HK-2 (cell line): Measurements from ENCODE around the gene RASSF7.
A peak's percentile ranks its signal among the peaks of the same experiment; 100 is the strongest.

ENCODE experiments used
- DNase-seq: peaks from one replicate; pipeline ENCODE4 v3.0.0-alpha.2; 2018; ENCODE audit not compliant: unreplicated experiment

The RASSF7 gene

DNA sequence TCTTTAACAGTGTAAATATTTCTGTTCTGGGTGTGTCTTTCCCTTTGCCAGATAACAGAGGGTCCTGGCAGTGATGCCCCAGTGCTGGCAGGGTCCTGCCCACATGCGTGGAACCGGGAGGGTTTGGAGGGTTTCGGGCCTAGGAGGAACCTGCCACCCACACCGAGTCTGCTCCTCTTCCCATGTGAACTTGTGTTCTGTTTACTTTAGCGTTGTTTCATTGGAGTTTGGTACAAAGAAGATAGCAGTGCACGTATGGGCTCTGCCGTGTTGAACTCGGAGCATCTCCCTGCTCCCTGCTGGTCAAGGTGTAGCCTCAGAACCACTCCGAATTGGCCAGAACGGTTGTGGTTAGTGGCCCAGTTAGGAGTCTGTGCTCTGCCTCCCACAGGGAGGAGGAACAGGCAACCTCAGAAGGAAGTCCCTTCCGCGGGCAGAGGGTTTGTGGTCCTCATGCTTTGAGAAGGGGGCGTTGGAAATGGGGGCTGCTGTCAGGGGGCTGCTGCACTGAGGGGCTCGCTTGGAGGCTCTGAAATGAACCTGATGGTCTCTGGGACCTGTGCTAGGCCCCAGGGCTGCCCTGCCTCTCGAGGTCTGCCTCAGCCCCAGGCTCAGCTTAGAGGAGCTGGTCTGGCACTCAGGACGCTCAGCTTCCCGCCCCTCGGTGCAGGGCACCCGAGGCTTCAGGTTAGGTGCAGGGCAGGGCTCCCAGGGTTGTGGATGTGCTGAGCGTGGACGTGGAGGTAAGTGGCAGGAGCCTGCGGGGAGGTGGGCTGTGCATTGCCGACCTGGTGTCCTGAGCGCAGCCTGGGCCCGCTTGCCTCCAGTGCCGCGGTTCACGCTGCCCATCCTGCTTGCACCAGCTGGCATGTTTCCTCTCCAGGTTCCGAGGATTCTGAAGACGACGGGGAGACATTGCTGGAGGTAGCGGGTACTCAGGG lies 25.9 kb downstream of the RASSF7 start:
- no peak for DNase-seq

DNA sequence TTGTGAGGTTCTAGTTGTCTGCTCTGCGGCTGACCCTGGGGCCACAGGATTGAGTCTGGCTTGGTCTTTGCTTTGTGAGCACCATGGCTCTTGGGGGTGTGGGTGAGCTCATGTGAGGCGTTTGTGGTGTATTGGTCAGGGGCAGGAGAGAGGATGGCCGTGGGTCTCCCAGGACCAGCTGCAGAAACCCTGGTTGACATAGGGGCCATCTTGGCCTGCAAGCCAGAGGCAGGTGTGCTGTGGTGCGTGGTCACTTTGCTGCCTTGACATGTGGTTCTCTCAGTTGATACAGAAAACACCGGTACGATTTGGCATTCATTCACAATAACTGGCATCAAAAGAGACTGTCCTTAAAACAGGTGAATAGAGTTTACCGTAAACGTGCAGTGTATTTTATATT lies 26.8 kb downstream of the RASSF7 start:
- no peak for DNase-seq

DNA sequence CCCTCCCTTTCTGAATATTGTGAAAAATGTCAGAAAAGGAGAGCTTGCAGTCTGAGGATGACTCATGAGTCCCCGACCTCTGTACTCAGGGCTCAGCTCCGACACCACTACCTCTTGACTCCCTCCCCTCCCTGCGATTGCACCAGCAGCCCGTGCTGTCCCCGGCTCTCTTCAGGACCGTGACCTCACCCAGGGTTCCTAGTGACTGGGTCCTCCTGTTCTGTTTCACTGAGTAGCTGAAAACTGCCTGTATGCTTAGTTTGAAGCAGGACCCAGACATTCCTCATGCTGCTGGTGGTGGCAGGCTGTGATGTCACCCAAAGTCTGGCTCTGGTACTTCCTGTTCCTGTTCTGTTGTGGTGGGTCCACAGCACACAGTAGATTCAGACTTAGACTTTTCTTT lies 27.2 kb downstream of the RASSF7 start:
- peak; percentile 82 for DNase-seq

DNA sequence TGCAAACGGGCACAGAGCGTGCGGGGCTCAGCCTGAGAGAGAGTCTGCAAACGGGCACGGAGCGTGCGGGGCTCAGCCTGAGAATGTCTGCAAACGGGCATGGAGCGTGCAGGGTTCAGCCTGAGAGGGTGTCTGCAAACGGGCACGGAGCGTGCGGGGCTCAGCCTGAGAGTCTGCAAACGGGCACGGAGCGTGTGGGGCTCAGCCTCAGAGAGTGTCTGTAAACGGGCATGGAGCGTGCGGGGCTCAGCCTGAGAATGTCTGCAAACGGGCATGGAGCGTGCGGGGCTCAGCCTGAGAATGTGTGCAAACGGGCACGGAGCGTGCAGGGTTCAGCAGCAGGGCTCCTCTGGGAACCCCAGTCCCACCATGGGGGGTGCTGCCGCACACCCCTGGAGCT lies 29.0 kb downstream of the RASSF7 start:
- no peak for DNase-seq

DNA sequence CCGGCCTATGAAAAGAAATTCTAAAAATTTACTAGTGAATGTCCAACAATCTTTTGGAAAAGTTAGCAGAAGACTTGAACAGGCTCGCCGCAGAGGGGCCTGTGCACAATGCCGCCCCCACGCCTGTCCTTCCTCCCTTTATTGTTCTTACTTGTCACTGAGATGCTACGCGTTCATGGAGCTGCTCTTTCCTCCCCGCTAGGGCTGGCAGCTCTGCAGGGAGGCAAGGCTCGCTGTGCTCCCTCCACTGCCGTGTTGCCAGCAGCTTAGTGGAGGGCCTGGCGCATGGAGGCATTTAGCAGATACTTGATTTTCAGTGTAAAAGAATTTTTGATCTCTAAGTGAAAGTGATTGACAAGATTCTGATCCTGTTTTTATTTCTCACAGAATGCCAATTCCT lies 30.2 kb downstream of the RASSF7 start:
- DNase-seq, result no peak

DNA sequence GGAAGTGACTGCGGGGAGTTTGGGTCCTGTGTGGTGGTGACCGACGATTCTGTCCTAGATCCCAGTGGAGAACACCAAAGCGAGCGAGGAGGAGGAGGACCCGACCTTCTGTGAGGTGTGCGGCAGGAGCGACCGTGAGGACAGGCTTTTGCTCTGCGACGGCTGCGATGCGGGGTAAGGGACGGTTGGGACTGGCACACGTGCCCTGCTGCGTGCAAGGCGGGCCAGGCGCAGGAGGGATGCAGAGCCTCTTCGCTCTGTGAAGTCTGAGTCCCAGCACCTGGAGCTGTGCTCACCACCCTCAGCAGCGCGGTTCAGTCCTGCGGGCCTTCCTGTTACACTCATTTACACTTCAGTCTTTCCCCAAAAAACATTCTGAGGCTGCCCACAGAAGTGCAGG lies 31.7 kb downstream of the RASSF7 start:
- no peak for DNase-seq

DNA sequence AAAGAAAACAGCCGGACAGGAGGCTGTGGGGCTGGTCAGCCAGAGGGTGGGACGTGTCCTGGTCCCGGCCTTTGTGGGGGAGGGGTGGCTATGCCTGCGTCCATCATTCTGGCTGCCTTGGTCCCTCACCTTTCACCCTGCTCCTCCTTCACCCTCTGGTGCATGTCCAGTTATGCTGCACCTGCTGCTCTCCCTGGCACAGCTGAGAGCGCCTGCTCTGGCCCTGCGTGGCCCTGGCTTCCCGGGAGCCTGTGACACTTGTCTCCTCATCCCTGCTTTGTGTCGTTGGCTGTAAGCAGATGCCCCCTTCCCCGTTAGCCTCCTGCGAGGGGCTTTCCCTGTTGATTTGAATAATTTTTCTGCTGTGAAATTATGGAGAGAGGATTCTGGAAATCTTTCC lies 32.1 kb downstream of the RASSF7 start:
- no peak for DNase-seq

DNA sequence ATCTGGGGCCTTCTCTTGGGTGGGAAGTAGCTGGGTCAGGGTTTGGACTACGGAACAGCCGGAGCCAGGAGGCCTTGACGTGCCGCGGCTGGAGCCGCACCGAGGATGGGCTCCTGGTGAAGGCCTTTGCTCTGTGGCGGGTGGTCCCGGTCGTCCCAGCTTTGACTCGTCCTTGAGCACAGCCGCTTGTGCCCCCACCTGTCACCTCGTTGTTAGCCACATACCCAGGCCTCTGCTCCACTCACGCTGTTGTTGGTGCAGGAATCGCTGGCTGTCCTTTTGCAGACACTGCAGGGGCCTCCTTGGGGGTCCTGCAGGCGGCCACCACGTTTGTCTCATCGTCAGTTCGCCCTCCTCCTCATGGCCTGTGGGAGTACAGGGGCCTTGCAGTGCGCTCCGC lies 32.6 kb downstream of the RASSF7 start:
- no peak for DNase-seq

DNA sequence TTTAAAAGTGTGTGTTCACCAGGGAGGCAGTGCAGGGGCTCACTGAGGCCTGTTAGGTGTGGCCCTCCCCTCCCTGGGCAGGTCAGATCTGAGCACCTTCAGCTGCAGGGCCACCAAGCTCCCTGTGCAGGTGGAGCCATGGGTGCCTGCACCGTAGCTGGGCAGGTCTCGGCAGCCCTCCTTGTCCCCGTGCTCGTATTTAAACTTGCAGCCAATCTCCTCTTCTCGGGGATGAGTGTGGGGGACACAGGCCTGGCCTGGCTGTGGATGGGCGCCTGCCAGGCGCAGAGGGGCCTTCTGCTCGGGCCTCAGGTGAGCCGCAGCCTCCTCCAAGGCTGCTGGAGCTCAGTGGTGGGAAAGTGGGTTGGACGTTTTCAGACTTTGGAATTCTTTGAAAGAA lies 34.6 kb downstream of the RASSF7 start:
- DNase-seq, result no peak

DNA sequence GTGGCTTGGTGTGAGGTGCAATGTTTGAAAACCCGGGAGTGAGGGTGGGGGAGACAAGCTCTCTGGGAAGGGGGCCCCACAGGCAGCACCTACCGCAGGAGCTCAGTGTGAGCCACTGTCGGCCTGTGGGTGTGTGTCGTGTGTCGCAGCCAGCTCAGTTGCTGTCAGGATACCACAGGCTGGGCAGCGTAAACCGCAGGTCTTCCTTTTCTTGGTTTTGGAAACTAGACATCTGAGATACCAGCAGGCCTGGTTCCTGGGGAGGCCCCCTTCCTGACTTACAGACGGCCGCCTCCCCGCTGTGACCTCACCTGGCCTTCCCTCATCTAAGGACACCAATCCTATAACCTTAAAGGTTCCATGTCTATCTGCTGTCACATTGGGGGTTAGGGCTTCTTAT lies 35.6 kb downstream of the RASSF7 start:
- DNase-seq, result no peak

DNA sequence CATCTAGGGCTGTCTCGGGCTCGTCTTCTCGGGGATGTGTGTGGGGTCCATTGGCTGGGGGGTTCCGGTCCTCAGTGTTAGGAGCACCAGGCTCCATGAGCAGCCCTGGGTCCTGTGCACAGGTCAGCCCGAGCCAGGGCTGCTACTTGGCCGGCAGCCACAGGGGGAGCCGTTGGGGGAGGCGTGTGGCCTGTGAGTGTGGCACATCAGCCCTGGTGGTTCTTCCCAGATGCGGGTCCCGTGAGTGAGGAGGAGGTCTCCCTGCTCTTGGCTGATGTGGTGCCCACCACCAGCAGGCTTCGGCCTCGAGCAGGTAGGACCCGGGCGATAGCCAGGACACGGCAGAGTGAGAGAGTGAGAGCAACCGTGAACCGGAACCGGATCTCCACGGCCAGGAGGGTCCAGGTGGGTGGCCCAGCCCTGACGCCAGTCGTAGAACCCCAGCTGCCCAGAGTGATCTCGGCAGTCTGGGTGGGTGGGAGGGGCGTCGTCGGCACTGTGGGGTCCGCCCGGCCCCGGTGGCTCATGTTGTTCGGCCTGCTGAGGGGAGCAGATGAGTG lies 36.5 kb downstream of the RASSF7 start:
- DNase-seq, result no peak

DNA sequence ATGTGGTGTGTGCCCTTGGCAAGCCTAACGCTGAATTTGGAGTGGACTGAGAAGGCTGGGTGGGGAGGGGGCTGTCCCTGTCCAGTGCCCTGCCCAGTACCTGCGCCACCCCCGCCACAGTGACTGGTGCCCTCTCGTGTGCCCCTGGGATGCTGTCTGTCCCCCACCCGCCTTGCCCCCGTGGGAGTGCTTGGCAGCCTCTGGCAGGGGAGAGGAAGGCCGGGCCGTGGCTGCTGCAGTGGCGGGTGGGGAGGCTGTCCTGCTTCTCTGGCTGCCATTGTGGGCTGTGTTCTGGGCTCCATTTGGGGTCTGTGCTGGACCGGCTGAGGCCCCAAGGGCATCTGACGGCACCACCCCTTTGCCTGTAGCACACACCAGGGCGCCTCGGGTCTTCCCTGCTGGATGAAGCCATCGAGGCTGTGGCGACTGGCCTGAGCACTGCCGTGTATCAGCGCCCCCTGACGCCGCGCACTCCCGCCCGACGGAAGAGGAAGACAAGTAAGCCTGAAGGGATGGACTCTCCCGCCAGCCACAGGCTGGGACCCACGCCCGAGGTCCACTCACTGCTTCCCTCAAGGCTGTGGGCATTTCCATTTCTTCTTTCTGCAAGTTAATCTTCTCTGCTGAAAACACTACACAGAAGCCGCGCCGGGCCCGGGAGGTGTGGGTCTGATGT lies 37.4 kb downstream of the RASSF7 start:
- DNase-seq, result no peak

DNA sequence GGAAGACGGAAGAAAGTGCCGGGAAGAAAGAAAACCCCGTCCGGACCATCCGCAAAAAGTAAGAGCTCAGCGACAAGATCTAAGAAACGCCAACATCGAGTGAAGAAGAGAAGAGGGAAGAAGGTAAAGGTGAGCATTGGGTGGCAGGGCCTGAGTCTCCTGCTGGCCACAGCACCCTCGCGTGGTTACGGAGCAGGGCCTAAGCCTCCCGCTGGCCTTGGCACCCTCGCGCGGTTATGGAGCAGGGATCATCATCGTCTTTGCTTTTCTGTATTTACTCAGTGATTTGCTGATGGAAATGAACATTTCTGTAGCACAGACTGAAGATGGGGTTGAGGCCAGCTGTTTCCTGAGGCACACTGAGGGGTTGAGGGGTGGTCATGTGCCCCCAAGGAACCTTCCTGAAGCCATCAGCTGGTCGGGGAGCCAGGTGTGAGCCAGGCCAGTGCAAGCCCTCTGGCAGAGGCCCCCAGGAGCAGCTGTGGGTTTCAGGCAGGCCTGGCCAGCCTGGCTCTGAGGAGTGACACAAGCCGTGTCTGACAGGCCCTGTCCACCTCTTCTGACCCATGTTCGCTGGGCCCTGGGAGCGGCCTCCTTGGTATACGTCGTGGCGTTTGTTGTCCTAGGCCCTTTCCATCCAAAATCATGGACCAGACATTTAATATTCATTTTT lies 40.9 kb downstream of the RASSF7 start:
- no peak for DNase-seq

DNA sequence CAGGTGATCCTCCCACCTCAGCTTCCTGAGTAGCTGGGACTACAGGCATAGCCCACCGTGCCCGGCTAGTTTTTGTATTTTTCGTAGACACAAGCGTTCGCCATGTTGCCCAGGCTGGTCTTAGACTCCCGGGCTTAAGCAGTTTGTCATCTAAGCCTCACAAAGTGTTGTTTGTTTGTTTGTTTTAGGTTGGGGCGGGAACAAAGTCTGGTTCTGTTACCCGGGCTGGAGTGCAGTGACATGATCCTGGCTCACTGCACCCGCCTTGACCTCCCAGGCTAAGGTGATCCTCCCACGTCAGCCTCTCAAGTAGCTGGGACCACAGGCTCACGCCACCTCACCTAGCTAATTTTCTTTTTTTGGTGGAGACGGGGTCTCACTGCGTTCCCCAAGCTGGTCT lies 42.4 kb downstream of the RASSF7 start:
- DNase-seq, result no peak

DNA sequence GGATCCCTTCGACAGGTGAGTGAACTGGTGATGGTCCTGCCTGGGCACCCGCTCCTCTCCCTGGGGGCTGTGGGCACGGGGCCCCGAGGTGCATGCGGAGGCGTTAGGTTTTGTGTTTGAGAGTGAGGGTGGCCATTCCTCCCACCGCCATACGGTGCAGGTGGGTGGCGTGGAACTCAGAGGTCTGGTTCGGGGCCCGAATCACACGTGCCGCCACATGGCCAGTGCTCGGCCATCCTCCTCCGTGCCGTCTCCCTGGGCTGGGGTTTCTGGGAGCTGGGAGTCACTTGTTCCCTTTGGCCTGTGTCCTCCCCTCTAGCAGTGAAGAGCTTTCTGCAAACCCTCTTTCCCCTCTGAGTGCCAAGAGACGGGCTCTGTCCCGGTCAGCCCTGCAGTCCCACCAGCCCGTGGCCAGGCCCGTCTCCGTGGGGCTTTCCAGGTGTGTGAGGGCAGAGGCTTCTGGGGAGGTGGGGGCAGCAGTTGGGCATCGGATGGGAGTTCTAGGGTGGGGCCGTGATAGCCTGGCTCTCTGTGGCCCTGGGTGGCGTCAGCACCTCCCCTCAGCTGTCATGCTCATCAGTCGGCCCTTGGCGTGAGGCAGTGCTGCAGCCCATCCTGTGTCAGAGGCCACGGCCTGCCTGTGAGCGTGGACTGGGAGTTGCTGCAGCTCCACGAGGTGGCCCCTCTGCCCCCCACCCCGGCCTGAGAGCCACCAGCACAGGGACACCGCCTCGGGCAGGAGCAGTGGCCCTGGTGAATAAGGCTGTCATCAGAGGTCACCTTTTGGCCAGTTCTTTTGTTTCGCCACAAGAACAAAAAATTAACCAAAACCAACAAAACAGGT lies 44.7 kb downstream of the RASSF7 start:
- no peak for DNase-seq

DNA sequence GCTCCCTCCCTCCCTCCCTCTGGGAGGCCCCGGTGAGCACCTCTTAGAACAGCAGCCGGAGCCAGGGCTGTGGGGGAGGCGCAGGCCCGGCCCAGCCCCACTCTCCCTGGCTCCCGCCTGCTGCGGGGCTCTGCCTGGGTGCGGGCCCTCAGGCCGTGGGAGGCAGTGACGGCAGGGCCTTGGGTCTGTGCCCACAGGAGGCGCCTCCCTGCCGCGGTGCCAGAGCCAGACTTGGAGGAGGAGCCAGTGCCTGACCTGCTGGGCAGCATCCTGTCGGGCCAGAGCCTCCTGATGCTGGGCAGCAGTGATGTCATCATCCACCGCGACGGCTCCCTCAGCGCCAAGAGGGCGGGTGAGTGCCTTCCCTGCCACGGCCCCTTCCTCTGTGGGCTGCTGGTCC lies 45.5 kb downstream of the RASSF7 start:
- no peak for DNase-seq

DNA sequence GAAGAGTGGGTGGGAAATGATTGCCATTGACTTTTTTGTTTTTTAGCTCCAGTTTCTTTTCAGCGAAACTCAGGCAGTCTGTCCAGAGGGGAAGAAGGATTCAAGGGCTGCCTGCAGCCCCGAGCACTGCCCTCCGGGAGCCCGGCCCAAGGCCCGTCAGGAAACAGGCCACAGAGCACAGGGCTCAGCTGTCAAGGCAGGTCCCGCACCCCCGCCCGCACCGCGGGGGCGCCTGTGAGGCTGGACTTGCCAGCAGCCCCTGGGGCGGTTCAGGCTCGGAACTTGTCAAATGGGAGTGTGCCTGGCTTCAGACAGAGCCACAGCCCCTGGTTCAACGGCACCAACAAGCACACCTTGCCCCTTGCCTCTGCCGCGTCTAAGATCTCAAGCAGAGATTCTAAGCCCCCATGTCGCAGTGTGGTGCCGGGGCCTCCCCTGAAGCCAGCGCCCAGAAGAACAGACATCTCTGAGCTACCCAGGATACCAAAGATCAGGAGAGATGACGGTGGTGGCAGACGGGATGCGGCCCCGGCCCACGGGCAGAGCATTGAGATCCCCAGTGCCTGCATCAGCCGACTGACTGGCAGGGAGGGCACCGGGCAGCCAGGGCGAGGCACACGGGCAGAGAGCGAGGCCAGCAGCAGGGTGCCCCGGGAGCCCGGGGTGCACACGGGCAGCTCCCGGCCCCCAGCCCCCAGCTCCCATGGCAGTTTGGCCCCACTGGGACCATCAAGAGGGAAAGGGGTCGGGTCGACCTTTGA lies 46.4 kb downstream of the RASSF7 start:
- DNase-seq, result no peak

DNA sequence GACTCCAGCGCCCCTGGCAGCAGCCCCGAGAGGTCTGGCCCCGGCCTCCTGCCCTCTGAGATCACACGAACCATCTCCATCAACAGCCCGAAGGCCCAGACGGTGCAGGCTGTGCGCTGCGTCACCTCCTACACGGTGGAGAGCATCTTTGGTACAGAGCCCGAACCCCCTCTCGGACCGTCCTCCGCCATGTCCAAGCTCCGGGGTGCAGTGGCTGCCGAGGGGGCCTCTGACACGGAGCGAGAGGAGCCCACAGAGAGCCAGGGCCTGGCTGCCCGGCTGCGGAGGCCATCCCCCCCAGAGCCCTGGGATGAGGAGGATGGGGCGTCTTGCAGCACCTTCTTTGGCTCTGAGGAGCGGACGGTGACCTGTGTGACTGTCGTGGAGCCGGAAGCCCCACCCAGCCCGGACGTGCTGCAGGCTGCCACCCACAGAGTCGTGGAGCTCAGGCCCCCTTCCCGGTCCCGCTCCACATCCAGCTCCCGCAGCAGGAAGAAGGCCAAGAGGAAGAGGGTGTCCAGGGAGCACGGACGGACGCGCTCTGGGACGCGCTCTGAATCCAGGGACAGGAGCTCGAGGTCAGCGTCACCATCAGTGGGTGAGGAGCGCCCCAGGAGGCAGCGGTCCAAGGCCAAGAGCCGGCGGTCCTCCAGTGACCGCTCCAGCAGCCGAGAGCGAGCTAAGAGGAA lies 47.3 kb downstream of the RASSF7 start:
- DNase-seq, result no peak

DNA sequence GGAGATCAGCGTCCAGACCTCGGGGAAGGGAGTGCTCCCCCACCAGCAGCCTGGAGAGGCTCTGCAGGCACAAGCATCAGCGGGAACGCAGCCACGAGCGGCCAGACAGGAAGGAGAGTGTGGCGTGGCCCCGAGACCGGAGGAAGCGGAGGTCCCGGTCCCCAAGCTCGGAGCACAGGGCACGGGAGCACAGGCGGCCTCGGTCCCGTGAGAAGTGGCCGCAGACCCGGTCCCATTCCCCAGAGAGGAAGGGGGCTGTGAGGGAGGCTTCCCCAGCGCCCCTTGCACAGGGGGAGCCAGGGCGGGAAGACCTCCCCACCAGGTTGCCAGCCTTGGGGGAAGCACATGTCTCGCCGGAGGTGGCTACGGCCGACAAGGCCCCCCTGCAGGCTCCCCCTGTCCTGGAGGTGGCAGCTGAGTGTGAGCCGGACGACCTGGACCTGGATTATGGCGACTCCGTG lies 48.1 kb downstream of the RASSF7 start:
- no peak for DNase-seq

DNA sequence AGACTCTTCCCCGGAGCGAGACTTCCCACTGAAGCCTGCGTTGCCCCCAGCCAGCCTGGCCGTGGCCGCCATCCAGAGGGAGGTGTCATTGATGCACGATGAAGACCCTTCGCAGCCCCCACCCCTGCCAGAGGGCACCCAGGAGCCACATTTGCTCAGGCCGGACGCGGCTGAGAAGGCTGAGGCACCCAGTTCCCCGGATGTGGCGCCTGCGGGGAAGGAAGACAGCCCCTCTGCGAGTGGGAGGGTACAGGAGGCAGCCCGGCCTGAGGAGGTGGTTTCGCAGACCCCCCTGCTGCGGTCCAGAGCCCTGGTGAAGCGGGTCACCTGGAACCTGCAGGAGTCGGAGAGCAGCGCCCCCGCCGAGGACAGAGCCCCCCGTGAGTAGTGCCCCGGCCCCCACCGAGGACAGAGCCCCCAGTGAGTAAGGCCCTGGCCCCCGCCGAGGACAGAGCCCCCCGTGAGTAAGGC lies 48.6 kb downstream of the RASSF7 start:
- DNase-seq, result no peak
